GM19324 (cell line): ENCODE measurements around the gene CEP41.

Experiments
- ATAC-seq: cut with Tn5 transposase; IDR thresholded peaks from one replicate; pipeline ENCODE4 v1.9.1; 2021; ENCODE audit warnings: mild to moderate bottlenecking, moderate library complexity; ENCODE audit not compliant: unreplicated experiment, low FRiP score

CEP41 gene, protein sequence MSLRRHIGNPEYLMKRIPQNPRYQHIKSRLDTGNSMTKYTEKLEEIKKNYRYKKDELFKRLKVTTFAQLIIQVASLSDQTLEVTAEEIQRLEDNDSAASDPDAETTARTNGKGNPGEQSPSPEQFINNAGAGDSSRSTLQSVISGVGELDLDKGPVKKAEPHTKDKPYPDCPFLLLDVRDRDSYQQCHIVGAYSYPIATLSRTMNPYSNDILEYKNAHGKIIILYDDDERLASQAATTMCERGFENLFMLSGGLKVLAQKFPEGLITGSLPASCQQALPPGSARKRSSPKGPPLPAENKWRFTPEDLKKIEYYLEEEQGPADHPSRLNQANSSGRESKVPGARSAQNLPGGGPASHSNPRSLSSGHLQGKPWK

DNA sequence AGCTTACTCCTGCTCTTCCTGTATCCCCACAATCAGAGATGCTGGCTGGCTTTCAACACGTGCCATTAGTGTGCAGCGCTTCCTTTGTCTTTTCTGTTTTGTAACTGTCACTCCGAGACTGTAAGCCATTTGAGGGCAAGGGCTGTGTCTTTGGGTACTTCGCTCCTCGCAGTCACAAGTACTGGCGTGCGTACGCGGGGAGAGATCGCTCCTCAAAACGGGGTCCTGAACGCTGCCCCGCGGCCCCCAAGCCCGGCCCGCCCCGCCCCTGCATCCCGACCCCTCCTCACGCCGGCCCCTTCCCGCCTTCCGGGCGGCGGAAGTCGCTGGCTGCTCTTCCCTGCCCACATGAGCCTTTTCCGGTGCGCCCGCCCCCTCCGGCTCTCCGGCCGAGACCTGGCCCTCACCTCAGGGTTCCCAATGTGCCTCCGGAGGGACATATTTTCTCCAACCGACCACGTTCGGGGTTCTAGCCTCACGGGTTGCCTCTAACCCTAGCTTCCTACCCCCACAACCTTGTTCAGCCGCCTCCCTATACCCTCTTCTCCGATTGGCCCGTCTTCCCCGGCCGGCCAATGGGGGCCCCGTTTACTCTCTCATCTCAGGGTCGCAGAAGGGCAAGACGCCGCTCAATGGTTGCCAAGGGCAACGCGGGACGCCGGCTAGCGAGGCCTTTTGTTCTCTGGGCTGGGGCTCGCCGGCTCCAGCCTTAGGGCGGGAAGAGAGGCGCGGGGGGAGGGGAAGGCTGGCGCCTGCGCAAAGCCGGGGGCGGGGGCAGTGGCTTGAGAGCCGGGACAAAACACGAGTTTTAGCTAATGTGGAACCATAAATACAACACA, at the start of gene CEP41:
Gene CEP41, minus strand, starts transcription at position 490 of the 839 bp plus-strand sequence. Its CDS starts 50 bp downstream, at position 440.
- peak; percentile 96 for ATAC-seq

DNA sequence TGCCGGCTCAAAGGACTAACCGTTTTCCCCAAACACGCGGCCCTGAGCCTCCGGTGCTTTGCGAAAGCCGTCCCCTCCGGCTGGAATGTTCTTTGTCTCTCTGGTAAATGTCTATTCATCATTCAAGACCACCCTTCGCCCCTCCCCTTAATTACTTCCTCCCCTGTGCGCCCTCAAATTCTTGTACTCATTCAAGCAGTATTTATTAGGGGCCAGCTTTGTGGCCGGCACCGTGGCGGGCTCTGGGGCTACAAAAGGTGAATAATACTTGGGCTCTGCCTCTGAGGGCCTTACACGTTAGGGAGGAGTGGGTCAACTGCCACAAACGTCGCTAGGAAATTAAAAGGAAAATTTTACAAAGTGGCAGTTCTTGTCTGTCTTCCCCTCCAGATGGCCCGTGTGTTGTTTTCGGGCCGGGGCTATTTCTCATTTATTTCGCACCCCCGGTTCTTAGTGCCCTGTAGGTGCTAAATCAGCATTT, 49.5 kb upstream of the CEP41 start:
- ATAC-seq = no peak

DNA sequence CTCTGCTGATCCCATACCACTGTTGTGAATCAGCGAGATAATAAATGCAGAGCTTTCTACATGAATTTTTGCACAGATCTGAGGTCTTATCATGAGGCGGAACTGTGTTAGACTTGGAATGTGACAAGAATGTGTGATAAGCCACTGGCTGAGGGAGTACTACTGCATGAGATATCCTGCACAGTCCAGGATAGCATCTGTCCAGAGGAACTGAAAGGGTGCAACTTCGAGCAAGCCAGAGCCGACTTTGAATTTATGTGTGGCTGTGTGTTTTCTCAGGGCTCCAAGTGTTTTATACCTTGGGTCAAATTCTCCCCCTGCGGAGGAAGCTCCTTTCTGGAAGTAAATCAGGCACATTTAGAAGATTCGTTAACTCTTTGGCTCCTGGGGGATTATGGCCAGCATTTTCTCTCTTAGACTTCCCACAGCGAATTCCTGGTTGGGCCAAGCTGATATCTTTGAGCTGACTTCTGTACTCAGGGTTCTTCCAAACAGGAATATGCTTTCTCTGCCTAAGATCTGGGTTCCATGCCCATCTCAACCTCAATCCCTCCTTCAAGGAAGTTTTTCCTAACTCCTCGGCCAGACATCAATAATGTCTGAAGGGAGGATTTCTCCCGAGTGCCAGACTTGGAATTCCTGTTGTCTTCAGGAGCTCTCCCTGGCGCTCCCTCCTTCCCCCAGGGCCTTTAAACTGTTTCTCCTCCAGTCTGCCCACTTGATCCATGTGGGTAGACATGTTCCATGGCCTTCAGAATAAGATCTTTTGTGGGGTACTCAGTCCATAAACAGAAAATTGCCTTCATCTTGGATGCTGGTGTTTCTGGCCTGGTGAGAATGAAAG, 48.5 kb upstream of the CEP41 start:
- no peak for ATAC-seq

DNA sequence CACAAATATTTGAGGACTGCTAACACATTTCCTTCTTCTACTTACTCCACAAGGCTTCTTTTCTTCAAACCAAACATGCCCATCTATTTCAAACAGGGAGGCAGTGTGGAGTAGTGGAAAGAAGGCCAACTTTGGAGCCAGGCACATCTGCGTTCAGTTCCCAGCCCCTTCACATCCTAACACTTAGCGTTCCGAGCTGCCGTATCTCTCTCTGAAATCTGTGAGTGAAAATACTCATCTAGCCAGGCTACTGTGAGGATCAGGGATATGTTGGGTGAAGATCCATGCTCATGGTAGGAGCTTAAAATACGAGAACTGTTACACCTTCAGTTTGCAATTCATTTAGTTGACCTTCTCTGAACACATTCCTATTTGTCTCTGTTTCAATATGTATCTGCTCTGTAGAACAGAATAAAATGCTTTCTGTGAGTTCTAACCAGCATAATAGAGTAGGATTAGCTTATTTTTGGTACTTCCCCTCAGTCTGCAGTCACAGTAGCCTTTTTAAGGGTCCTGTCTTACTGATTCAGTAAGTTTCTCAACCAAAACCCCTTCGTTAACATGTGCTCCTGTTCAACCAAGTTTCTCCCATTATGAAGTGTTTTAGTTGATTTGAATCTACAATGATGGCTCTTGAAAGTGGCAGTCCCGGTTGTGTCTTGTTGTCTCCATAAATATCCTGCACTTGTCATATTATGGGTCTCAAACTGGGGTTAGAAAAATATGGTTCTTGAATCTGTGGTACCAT, 47.8 kb upstream of the CEP41 start:
- no peak for ATAC-seq

DNA sequence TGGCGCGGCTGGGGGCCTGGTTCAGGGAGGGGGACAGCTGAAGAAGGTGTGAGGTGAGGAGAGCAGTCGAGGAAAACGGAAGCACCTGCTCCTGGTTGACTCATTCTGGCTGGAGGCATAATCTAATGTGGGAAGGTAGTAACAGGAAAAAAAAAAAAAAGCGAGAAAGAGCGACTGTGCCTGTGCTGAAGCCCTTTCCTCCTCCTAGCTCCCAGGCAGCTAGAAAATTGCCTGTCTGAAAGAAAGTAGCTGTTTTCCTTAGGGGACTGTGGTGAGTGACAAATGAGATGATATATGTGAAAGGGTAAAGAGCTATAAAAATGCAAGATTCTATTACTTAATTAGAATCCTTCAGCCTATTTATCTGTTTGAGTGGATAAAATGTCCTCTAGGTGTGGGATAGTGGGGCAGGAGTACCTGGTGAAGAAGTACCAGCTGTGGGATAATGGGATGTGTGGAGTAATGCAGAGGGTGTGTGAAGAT, 46.2 kb upstream of the CEP41 start:
- ATAC-seq = no peak

DNA sequence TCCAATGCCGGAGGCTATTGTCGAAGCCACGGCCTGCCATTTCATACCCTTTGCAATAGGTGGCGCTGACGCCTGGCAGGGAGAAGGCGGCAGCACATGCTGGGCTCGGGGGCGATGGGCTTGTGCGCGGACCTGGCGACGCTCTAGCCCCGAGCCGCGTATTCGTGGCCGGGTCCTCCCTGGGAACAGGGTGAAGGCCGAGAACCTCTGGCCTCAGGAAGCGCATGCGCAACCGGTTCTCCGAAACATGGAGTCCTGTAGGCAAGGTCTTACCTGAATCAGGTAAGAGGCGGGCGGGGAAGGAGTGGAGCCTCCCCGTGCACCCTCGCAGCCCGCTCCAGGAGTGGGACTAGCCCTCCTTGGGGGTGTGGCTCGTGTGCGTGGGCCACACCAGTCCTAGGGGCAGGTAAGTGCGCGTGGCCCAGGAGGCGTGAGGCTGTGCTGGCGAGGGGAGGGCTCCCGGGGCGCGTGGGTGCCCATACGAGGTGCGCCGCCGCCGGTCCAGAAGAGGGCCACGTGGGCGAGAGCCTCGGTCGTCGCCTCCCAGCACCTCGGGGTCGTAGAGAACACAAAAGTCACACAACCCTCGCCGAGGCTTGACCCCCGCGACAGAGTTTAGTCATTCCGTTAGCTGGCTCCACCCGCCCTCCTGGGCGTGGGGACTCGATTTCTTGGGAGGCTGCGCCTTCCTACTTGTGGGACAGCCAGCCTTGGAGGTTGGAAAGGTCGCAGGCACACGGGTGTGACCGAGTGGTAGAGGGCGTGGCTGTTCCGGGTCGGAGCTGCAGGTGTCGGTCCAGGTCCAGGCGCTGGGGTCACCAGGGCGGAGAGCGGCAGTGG, 45.5 kb upstream of the CEP41 start:
- no peak for ATAC-seq

DNA sequence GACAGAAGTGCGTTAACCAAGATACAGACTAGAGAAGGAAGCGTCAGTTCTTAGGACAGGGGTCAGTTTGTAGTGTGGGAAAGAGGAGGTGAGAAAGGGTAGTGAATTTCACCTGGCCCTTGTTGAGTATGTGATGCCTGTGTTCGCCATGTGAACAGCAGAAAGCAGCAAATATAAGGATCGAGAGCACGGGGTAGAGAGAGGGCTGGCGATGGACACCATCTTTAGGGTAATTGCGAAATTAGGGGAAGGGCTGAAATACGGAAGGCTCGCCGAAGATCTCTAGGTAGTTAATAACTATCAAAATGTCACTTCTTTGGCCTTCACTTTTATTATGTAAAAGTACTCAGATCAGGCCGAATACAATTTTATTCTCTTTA, 44.9 kb upstream of the CEP41 start:
- no peak for ATAC-seq

DNA sequence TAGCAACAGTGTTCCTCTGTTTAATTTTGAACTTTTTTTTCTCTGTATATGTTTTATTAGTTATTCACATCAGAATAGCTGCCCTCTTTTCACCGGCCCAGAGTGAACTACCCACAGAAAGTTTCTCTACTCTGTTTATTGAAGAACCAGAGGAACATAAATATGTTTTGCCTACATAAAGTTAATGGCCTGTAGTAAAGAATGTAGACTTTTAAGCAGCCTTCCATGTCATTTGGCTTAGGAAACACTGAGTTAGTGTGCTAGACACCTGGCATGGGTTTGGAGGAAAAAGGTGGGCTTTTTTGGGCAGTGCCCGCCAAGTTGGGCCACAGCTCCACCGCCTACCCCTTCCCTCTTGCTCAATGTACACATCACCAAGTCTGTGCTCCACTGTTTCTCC, 42.2 kb upstream of the CEP41 start:
- ATAC-seq = no peak

DNA sequence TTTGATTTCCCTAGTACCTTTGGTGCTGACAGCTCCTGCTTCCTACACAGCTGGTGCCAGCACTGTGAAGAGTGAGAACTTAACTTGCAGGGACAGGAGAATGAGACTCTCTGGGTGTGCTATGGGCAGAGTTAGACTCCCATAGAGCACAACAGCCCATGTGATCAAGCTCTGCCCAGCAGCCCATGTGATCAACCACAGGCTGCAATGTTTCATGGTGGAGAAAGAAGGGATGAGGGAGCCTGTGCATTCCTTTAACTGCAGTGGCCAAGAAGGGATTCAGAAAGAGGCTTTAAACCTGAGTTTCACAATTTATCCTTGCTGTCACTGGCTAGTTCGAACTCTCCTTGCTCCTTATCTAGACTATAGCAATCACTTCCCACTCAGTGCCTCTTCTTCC, 41.1 kb upstream of the CEP41 start:
- ATAC-seq = no peak

DNA sequence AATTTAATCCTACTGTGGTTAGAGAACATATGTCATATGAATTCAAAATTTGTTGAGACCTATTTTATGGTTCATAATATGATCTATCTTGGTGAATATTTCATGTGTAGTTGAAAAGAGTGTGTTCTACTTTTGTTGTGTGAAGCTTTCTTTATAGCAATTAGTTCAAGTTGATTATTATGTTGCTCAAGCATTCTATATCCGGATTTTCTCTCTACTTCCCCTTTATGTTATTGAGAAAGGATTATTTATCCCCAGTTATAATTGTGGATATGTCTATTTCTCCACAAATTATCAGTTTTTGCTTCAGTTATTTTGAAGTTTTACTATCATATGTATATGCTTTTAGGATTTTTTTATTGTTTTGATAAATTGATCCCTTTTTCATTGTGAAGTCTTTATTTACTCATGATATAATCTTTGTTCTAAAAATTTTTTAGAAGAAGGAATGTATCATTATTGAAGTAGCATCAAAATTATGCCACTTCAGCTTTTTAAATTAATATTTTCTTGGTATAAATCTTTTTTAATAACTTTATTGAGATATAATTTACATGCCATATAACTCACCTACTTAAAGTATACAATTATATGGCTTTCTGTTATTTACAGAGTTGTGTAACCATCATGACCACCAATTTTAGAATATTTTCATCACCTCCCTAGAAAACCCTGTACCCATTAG, 39.0 kb upstream of the CEP41 start:
- no peak for ATAC-seq

DNA sequence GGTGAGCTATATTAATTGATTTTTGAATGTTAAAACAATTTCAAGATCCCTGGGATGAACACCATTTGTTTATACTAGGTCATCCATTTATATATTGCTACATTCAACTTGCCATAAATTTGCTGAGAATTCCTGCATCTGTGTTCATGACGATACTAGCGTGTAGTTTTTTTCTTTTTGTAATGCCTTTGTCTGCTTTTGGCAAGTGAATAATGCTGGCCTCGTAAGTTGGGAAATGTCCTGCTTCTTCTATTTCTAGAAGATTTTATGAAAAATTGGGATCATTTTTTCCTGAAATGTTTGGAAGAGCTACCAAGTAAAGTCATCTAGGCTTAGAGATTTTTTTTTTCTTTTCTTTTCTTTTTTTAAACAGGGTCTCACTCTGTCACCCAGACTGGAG, 38.2 kb upstream of the CEP41 start:
- no peak for ATAC-seq

DNA sequence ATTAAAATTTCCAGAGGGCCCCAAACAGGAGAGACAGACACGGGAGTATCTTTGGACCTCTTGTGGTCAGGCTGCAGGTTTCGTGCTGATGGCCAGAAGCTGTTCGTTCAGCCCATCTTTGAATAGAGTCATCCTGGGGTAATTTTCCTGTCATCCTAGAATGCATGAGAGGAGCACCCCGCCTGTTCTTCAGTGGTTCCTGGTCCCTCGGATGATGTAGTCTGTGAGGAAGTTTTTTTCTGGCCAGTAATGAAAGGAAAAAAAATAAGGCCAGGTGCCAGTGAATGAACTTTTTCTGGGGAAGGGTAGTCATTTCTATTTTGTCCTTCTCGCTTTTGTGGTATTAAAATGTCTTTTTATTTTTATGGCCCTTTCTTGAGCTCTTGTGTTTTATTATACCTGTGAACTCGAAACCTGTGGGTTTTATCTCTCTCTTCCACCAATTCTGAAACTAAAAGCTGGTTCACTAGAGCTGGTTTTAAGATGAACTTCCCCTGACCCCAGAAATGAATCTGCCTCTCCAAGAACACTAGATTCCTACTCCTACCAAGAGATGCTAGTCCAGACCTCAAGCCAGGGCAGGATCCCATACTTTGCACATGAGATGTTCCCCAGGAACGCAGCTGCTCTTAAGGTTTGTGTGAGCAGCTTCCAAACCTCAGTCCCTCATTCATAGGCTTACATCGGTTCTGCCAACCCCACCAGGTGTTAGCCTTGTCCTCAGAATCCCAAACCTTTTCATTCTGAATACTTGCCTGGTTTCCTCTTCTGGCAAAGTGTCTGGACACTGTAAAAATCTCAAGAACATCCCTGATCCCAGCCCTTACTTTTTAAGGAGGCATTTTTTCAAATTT, 35.7 kb upstream of the CEP41 start:
- ATAC-seq = peak; percentile 59

DNA sequence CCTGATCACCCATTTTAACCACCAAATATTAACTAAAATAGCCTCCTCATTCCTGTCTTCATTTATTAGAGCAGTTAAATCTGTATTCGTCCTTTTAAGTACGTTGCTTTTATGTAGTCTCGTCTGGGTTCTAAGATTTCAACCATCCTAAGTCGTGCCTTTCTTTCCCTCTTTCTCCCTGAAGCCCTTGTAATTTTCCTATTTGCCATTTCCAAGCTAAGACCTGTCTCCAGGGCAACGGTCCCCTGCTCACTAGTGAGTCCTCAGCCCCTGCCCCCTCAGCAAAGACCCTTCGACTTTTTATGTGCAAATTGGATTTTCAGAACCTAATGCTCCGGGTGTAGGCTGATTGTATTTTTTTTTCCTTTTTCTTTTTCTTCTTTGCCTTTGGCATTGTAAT, 35.0 kb upstream of the CEP41 start:
- no peak for ATAC-seq

DNA sequence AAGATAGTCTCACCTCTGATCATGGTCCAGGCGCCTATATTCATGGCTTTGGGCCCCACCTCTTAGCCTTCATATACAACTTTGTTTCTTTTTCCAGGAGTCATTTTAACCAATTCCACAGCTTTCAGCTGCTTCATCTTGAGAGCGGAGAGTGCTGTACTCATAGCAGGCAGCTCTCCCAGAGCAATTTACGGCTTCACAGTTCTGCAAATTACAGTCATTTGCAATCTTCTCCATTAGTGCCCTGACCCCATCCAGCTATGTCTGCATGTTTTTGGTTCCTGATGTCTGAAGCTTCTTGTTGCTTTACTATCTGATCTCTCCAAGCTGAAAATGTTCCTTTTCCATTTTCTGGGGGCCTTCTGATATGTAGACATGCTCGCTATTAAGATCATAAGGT, 33.1 kb upstream of the CEP41 start:
- no peak for ATAC-seq

DNA sequence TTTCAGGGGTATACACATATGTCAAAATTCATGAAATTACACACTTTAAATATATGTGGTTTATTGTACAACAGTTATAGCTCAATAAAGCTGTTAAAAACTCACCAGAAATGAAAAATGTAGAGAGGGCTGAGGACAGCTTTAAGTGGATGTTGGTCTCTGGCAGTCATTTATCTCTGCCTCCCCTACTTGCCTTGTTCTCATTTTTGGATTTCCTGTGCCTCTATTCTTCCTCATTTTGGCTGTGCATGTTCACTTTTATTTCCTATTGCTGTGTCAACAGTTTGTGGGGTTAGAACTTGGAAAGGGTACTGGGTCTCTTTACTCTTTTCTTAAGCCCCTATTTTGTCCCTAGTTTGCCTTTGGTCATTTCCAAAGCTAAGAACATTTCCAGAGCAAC, 32.5 kb upstream of the CEP41 start:
- ATAC-seq = no peak

DNA sequence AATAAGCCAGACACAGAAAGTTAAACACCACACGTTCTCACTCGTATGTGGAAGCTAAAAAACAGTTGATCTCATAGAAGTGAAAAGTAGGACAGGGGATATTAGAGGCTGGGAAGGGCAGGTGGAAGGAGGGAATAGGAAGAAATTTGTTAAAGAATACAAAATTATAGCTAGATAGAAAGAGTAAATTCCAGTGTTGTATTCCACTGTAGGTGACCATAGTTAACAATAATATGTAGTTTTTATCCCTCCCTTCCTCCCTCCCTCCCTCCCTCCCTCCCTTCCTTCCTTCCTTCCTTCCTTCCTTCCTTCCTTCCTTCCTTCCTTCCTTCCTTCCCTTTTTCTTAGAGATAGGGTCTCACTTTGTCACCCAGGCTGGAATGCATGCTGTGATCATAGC, 31.2 kb upstream of the CEP41 start:
- no peak for ATAC-seq

DNA sequence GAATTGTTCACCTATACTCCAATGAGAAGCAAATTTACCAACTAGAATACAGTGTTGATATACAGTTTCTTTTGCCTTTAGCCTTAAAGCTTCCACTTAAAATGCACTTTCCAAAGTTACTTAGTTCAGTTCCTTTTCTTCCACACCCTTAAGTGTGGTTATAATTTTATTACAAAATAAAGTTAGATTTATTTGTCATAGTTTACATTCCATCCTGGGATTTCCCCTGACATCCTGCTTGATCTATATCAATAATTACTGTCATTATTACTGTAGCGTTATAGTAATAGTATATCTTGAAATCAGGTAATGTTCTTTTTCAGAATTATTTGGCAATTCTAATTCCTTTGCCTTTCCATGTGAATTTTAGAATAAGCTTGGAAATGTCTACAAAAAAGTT, 27.8 kb upstream of the CEP41 start:
- ATAC-seq = no peak
